GM18870 (cell line): ENCODE data around the gene BBS12.
"Not testable (repeated sequence)": the region's sequence is repeated elsewhere in the genome, so short reads cannot be mapped to it uniquely, and the experiment has no call there.

Source experiments
- ATAC-seq: cut with Tn5 transposase; IDR thresholded peaks from one replicate; pipeline ENCODE4 v1.9.1; 2021; ENCODE audit warnings: moderate library complexity; ENCODE audit not compliant: unreplicated experiment

BBS12 gene

GRCh38 chr4:122764071-122764820 lies 31.7 kb downstream of the BBS12 start:
- no peak for ATAC-seq

- peak; percentile 94 for ATAC-seq
These were observed 32.3 kb downstream of the BBS12 start for GRCh38 chr4:122764821-122765215.

- ATAC-seq, result no peak
These were observed 33.3 kb downstream of the BBS12 start for GRCh38 chr4:122765692-122766352.

- no peak for ATAC-seq
These were observed 33.8 kb downstream of the BBS12 start for GRCh38 chr4:122766353-122766705.

- no peak for ATAC-seq
These were observed 34.4 kb downstream of the BBS12 start for GRCh38 chr4:122766950-122767349.

- ATAC-seq, result no peak
These were observed 39.2 kb downstream of the BBS12 start for GRCh38 chr4:122771724-122772123.

- no peak for ATAC-seq
These were observed 39.8 kb downstream of the BBS12 start for GRCh38 chr4:122772311-122772710.

- ATAC-seq, result no peak
These were observed 40.5 kb downstream of the BBS12 start for GRCh38 chr4:122772986-122773385.

GRCh38 chr4:122775039-122775438 lies 42.5 kb downstream of the BBS12 start:
- ATAC-seq, result no peak

- no peak for ATAC-seq
These were observed 43.7 kb downstream of the BBS12 start for GRCh38 chr4:122775987-122776836.

- ATAC-seq, result no peak
These were observed 44.4 kb downstream of the BBS12 start for GRCh38 chr4:122776916-122777315.

GRCh38 chr4:122777846-122778673 lies 45.6 kb downstream of the BBS12 start:
- ATAC-seq, result no peak

GRCh38 chr4:122781486-122781885 lies 49.0 kb downstream of the BBS12 start:
- ATAC-seq, result no peak

GRCh38 chr4:122783301-122784215 lies 51.1 kb downstream of the BBS12 start:
- no peak for ATAC-seq

GRCh38 chr4:122784261-122784660 lies 51.8 kb downstream of the BBS12 start:
- ATAC-seq, result no peak

- ATAC-seq, result no peak
These were observed 52.6 kb downstream of the BBS12 start for GRCh38 chr4:122785099-122785498.

- ATAC-seq, result not testable (repeated sequence)
These were observed 53.8 kb downstream of the BBS12 start for GRCh38 chr4:122786296-122786695.

GRCh38 chr4:122786920-122787319 lies 54.4 kb downstream of the BBS12 start:
- ATAC-seq, result not testable (repeated sequence)

GRCh38 chr4:122787940-122788339 lies 55.4 kb downstream of the BBS12 start:
- no peak for ATAC-seq

GRCh38 chr4:122788935-122789334 lies 56.4 kb downstream of the BBS12 start:
- no peak for ATAC-seq
